Measurements from ENCODE around the gene TAS2R30. TPM values are rescaled to one million over a fixed set of nuclear protein-coding genes. Genes with fewer than 3 reads are reported as not detected.

TAS2R30 gene
- polyA plus RNA-seq, 2 donors: 0.12 TPM; not detected in 1

- Histone ChIP-seq H3K9me3 (ENCODE audit: control insufficient read depth in 2 of 2, insufficient read depth in 1 of 2, low read depth in 1 of 2, low read length in 1 of 2) (no peaks in the 10 kb centered on the region), H3K4me1 (ENCODE audit: control insufficient read depth in 2 of 2, insufficient read depth in 2 of 2, low read length in 1 of 2) (no peaks in the 10 kb centered on the region), H3K27me3 (ENCODE audit: control insufficient read depth in 1 of 2, insufficient read depth in 2 of 2, low read length in 2 of 2) (no peaks in the 10 kb centered on the region)
Observed at GRCh38 chr12:11164384-11164783, 29.9 kb upstream of the TAS2R30 start.

GRCh38 chr12:11162502-11162901 lies 28.1 kb upstream of the TAS2R30 start:
- no peaks in the 10 kb centered on the region for H3K9me3 ChIP-seq (ENCODE audit: control insufficient read depth in 2 of 2, insufficient read depth in 1 of 2, low read depth in 1 of 2, low read length in 1 of 2)
- no peaks in the 10 kb centered on the region for H3K27me3 ChIP-seq (ENCODE audit: control insufficient read depth in 1 of 2, insufficient read depth in 2 of 2, low read length in 2 of 2)
- H3K27ac ChIP-seq (ENCODE audit: low read depth in 2 of 2, low read length in 1 of 2): no peak overlapping the region
- H3K36me3 ChIP-seq (ENCODE audit: control insufficient read depth in 2 of 2, insufficient read depth in 2 of 2, low read length in 1 of 2): peaks cover 0 to 2% of the 10 kb centered on the region in 2 donors
- 97 to 98% methylated on average over 1 of the region's 1 CpG for WGBS, 2 donors
- no peak overlapping the region for H3K4me3 ChIP-seq (ENCODE audit: low read depth in 1 of 2, low read length in 2 of 2)
- no peaks in the 10 kb centered on the region for H3K4me1 ChIP-seq (ENCODE audit: control insufficient read depth in 2 of 2, insufficient read depth in 2 of 2, low read length in 1 of 2)

More at GRCh38 chr12:11164384-11164783, 29.9 kb upstream of the TAS2R30 start:
- H3K4me3 ChIP-seq (ENCODE audit: low read depth in 1 of 2, low read length in 2 of 2): no peak overlapping the region
- peaks cover 0 to 2% of the 10 kb centered on the region in 2 donors for H3K36me3 ChIP-seq (ENCODE audit: control insufficient read depth in 2 of 2, insufficient read depth in 2 of 2, low read length in 1 of 2)
- no peak overlapping the region for H3K27ac ChIP-seq (ENCODE audit: low read depth in 2 of 2, low read length in 1 of 2)

- H3K9me3 ChIP-seq (ENCODE audit: control insufficient read depth in 2 of 2, insufficient read depth in 1 of 2, low read depth in 1 of 2, low read length in 1 of 2): no peaks in the 10 kb centered on the region
- H3K27me3 ChIP-seq (ENCODE audit: control insufficient read depth in 1 of 2, insufficient read depth in 2 of 2, low read length in 2 of 2): no peaks in the 10 kb centered on the region
- H3K27ac ChIP-seq (ENCODE audit: low read depth in 2 of 2, low read length in 1 of 2): no peak overlapping the region
- 48 to 54% methylated on average over 5 of the region's 5 CpGs for WGBS, 2 donors
- H3K36me3 ChIP-seq (ENCODE audit: control insufficient read depth in 2 of 2, insufficient read depth in 2 of 2, low read length in 1 of 2): no peaks in the 10 kb centered on the region
- H3K4me1 ChIP-seq (ENCODE audit: control insufficient read depth in 2 of 2, insufficient read depth in 2 of 2, low read length in 1 of 2): no peaks in the 10 kb centered on the region
- no peak overlapping the region for H3K4me3 ChIP-seq (ENCODE audit: low read depth in 1 of 2, low read length in 2 of 2)
Observed at GRCh38 chr12:11158885-11159444, 24.5 kb upstream of the TAS2R30 start.

- no peaks in the 10 kb centered on the region for H3K27me3 ChIP-seq (ENCODE audit: control insufficient read depth in 1 of 2, insufficient read depth in 2 of 2, low read length in 2 of 2)
- H3K27ac ChIP-seq (ENCODE audit: low read depth in 2 of 2, low read length in 1 of 2): no peak overlapping the region
- WGBS, 2 donors: 94 to 98% methylated on average over 1 of the region's 1 CpG
- peaks cover 0 to 2% of the 10 kb centered on the region in 2 donors for H3K9me3 ChIP-seq (ENCODE audit: control insufficient read depth in 2 of 2, insufficient read depth in 1 of 2, low read depth in 1 of 2, low read length in 1 of 2)
- no peak overlapping the region for H3K4me3 ChIP-seq (ENCODE audit: low read depth in 1 of 2, low read length in 2 of 2)
- no peaks in the 10 kb centered on the region for H3K4me1 ChIP-seq (ENCODE audit: control insufficient read depth in 2 of 2, insufficient read depth in 2 of 2, low read length in 1 of 2)
- peaks cover 0 to 2% of the 10 kb centered on the region in 2 donors for H3K36me3 ChIP-seq (ENCODE audit: control insufficient read depth in 2 of 2, insufficient read depth in 2 of 2, low read length in 1 of 2)
Observed at GRCh38 chr12:11154400-11154925, 20.0 kb upstream of the TAS2R30 start.

- Histone ChIP-seq H3K36me3 (ENCODE audit: control insufficient read depth in 2 of 2, insufficient read depth in 2 of 2, low read length in 1 of 2) (peaks cover 0 to 2% of the 10 kb centered on the region in 2 donors), H3K27me3 (ENCODE audit: control insufficient read depth in 1 of 2, insufficient read depth in 2 of 2, low read length in 2 of 2) (no peaks in the 10 kb centered on the region), H3K4me1 (ENCODE audit: control insufficient read depth in 2 of 2, insufficient read depth in 2 of 2, low read length in 1 of 2) (no peaks in the 10 kb centered on the region), H3K9me3 (ENCODE audit: control insufficient read depth in 2 of 2, insufficient read depth in 1 of 2, low read depth in 1 of 2, low read length in 1 of 2) (peaks cover 0 to 2% of the 10 kb centered on the region in 2 donors), H3K27ac (ENCODE audit: low read depth in 2 of 2, low read length in 1 of 2) (no peak overlapping the region), H3K4me3 (ENCODE audit: low read depth in 1 of 2, low read length in 2 of 2) (no peak overlapping the region)
- WGBS, 2 donors: 94 to 98% methylated on average over 2 of the region's 2 CpGs
Observed at GRCh38 chr12:11152725-11153124, 18.3 kb upstream of the TAS2R30 start.

- no peaks in the 10 kb centered on the region for H3K4me1 ChIP-seq (ENCODE audit: control insufficient read depth in 2 of 2, insufficient read depth in 2 of 2, low read length in 1 of 2)
- no peak overlapping the region for H3K4me3 ChIP-seq (ENCODE audit: low read depth in 1 of 2, low read length in 2 of 2)
- no peak overlapping the region for H3K27ac ChIP-seq (ENCODE audit: low read depth in 2 of 2, low read length in 1 of 2)
- 52 to 55% methylated on average over 1 of the region's 1 CpG for WGBS, 2 donors
- H3K27me3 ChIP-seq (ENCODE audit: control insufficient read depth in 1 of 2, insufficient read depth in 2 of 2, low read length in 2 of 2): no peaks in the 10 kb centered on the region
- H3K9me3 ChIP-seq (ENCODE audit: control insufficient read depth in 2 of 2, insufficient read depth in 1 of 2, low read depth in 1 of 2, low read length in 1 of 2): peaks cover 0 to 2% of the 10 kb centered on the region in 2 donors
- peaks cover 0 to 2% of the 10 kb centered on the region in 2 donors for H3K36me3 ChIP-seq (ENCODE audit: control insufficient read depth in 2 of 2, insufficient read depth in 2 of 2, low read length in 1 of 2)
Observed at GRCh38 chr12:11150832-11151231, 16.4 kb upstream of the TAS2R30 start.

- no peaks in the 10 kb centered on the region for H3K4me1 ChIP-seq (ENCODE audit: control insufficient read depth in 2 of 2, insufficient read depth in 2 of 2, low read length in 1 of 2)
- H3K36me3 ChIP-seq (ENCODE audit: control insufficient read depth in 2 of 2, insufficient read depth in 2 of 2, low read length in 1 of 2): peaks cover 0 to 2% of the 10 kb centered on the region in 2 donors
- H3K27me3 ChIP-seq (ENCODE audit: control insufficient read depth in 1 of 2, insufficient read depth in 2 of 2, low read length in 2 of 2): no peaks in the 10 kb centered on the region
- H3K9me3 ChIP-seq (ENCODE audit: control insufficient read depth in 2 of 2, insufficient read depth in 1 of 2, low read depth in 1 of 2, low read length in 1 of 2): peaks cover 2 to 6% of the 10 kb centered on the region in 2 donors
- 97 to 100% methylated on average over 1 of the region's 1 CpG for WGBS, 2 donors
- no peak overlapping the region for H3K4me3 ChIP-seq (ENCODE audit: low read depth in 1 of 2, low read length in 2 of 2)
- no peak overlapping the region for H3K27ac ChIP-seq (ENCODE audit: low read depth in 2 of 2, low read length in 1 of 2)
Observed at GRCh38 chr12:11147420-11147819, 13.0 kb upstream of the TAS2R30 start.

- WGBS, 2 donors: 76 to 89% methylated on average over 5 of the region's 5 CpGs
- no peaks in the 10 kb centered on the region for H3K27me3 ChIP-seq (ENCODE audit: control insufficient read depth in 1 of 2, insufficient read depth in 2 of 2, low read length in 2 of 2)
- no peaks in the 10 kb centered on the region for H3K4me1 ChIP-seq (ENCODE audit: control insufficient read depth in 2 of 2, insufficient read depth in 2 of 2, low read length in 1 of 2)
- no peak overlapping the region for H3K4me3 ChIP-seq (ENCODE audit: low read depth in 1 of 2, low read length in 2 of 2)
- H3K27ac ChIP-seq (ENCODE audit: low read depth in 2 of 2, low read length in 1 of 2): no peak overlapping the region
- peaks cover 0 to 6% of the 10 kb centered on the region in 2 donors for H3K9me3 ChIP-seq (ENCODE audit: control insufficient read depth in 2 of 2, insufficient read depth in 1 of 2, low read depth in 1 of 2, low read length in 1 of 2)
- no peaks in the 10 kb centered on the region for H3K36me3 ChIP-seq (ENCODE audit: control insufficient read depth in 2 of 2, insufficient read depth in 2 of 2, low read length in 1 of 2)
Observed at GRCh38 chr12:11144297-11144696, 9.9 kb upstream of the TAS2R30 start.

- no peaks in the 10 kb centered on the region for H3K27me3 ChIP-seq (ENCODE audit: control insufficient read depth in 1 of 2, insufficient read depth in 2 of 2, low read length in 2 of 2)
- peaks cover 0 to 6% of the 10 kb centered on the region in 2 donors for H3K9me3 ChIP-seq (ENCODE audit: control insufficient read depth in 2 of 2, insufficient read depth in 1 of 2, low read depth in 1 of 2, low read length in 1 of 2)
- H3K36me3 ChIP-seq (ENCODE audit: control insufficient read depth in 2 of 2, insufficient read depth in 2 of 2, low read length in 1 of 2): no peaks in the 10 kb centered on the region
- no peak overlapping the region for H3K4me3 ChIP-seq (ENCODE audit: low read depth in 1 of 2, low read length in 2 of 2)
- WGBS, 2 donors: 49 to 78% methylated on average over 2 of the region's 2 CpGs
- no peak overlapping the region for H3K27ac ChIP-seq (ENCODE audit: low read depth in 2 of 2, low read length in 1 of 2)
- no peaks in the 10 kb centered on the region for H3K4me1 ChIP-seq (ENCODE audit: control insufficient read depth in 2 of 2, insufficient read depth in 2 of 2, low read length in 1 of 2)
Observed at GRCh38 chr12:11143352-11143751, 8.9 kb upstream of the TAS2R30 start.

- no peak overlapping the region for H3K27ac ChIP-seq (ENCODE audit: low read depth in 2 of 2, low read length in 1 of 2)
Observed at GRCh38 chr12:11136075-11136474, 1.6 kb upstream of the TAS2R30 start.

More at GRCh38 chr12:11136075-11136474, 1.6 kb upstream of the TAS2R30 start:
- Histone ChIP-seq H3K27me3 (ENCODE audit: control insufficient read depth in 1 of 2, insufficient read depth in 2 of 2, low read length in 2 of 2) (no peaks in the 10 kb centered on the region), H3K36me3 (ENCODE audit: control insufficient read depth in 2 of 2, insufficient read depth in 2 of 2, low read length in 1 of 2) (no peaks in the 10 kb centered on the region), H3K4me3 (ENCODE audit: low read depth in 1 of 2, low read length in 2 of 2) (no peak overlapping the region), H3K4me1 (ENCODE audit: control insufficient read depth in 2 of 2, insufficient read depth in 2 of 2, low read length in 1 of 2) (no peaks in the 10 kb centered on the region), H3K9me3 (ENCODE audit: control insufficient read depth in 2 of 2, insufficient read depth in 1 of 2, low read depth in 1 of 2, low read length in 1 of 2) (no peaks in the 10 kb centered on the region)
- 41 to 68% methylated on average over 2 of the region's 2 CpGs for whole genome bisulfite sequencing, 2 donors
